Activated B cell treated with CpG ODN at 0.5 μM for 24 hours (primary cell): ENCODE measurements around the gene SEMA3A. TPM values are rescaled to one million over a fixed set of nuclear protein-coding genes. Genes with fewer than 3 reads are reported as not detected.

ENCODE experiments used
- ATAC-seq: fragments of 200-7000 bp; cut with Tn5 transposase; one replicate; pipeline ENCODE4 v1.10.0; 2021; ENCODE audit warnings: low read depth, mild to moderate bottlenecking, moderate library complexity
- CTCF ChIA-PET: fragments of 350-600 bp; sonication (Branson Sonifier 250); formaldehyde crosslinking; loops from one replicate; lab custom pipeline; 2021; ENCODE audit warnings: antibody characterized with exemption; lab: Charles Lee
- POLR2A ChIA-PET: fragments of 350-600 bp; sonication (Branson Sonifier 250); formaldehyde crosslinking; loops from one replicate; lab custom pipeline; 2021; ENCODE audit warnings: antibody characterized with exemption; lab: Charles Lee
- DNase-seq: peaks from one replicate; pipeline ENCODE4 v3.0.0; 2022
- H3K27ac Mint-ChIP-seq: one replicate; pipeline ENCODE4 v1.8.0; 2020; ENCODE audit warnings: mixed read lengths
- H3K27me3 Mint-ChIP-seq: one replicate; pipeline ENCODE4 v1.8.0; 2021; ENCODE audit warnings: mixed read lengths
- H3K36me3 Mint-ChIP-seq: one replicate; pipeline ENCODE4 v1.8.0; 2021; ENCODE audit warnings: low read depth, mixed read lengths
- H3K4me1 Mint-ChIP-seq: one replicate; pipeline ENCODE4 v1.8.0; 2021; ENCODE audit warnings: mixed read lengths
- H3K4me3 Mint-ChIP-seq: one replicate; pipeline ENCODE4 v1.8.0; 2020; ENCODE audit warnings: mild to moderate bottlenecking, mixed read lengths
- H3K9me3 Mint-ChIP-seq: one replicate; pipeline ENCODE4 v1.8.0; 2020; ENCODE audit warnings: mixed read lengths
- CTCF ChIP-seq: fragments of 200-600 bp; IDR thresholded peaks from one replicate; pipeline ENCODE4 v1.8.0; 2022; ENCODE audit warnings: antibody characterized with exemption, mild to moderate bottlenecking
- intact Hi-C: fragments of 100-400 bp; cut with micrococcal nuclease; formaldehyde crosslinking; loops from one replicate; pipeline ENCODE4 v1.15.1; 2024
- total RNA-seq: library from RNA; stranded (reverse); gene quantifications from 2 replicates; pipeline ENCODE4 v1.2.3, GENCODE V29; 2022

SEMA3A gene
- total RNA-seq, 1 donor from 2014 or later: not detected

GRCh38 chr7:83947260-83947659, 247.3 kb downstream of the SEMA3A start:
- Mint-ChIP-seq H3K36me3 (no peaks in the 10 kb centered on the region), H3K27ac (no peak overlapping the region), H3K27me3 (no peaks in the 10 kb centered on the region), H3K9me3 (no peaks in the 10 kb centered on the region), H3K4me1 (no peaks in the 10 kb centered on the region), H3K4me3 (no peak overlapping the region)
- no peak for ATAC-seq
- ChIA-PET POLR2A (no interaction called here), CTCF (interaction anchor here (1.2 kb wide), 1 partner anchor 16 kb away, joined by 3 read pairs; no protein-coding TSS in a partner anchor)
- intact Hi-C loops: no loop called here
- no peak for DNase-seq
- no peak for TF ChIP-seq CTCF

- POLR2A ChIA-PET: no interaction called here
- DNase-seq: no peak
- CTCF ChIA-PET: no interaction called here
- Mint-ChIP-seq H3K27ac (no peak overlapping the region), H3K4me3 (no peak overlapping the region), H3K36me3 (no peaks in the 10 kb centered on the region), H3K4me1 (no peaks in the 10 kb centered on the region), H3K27me3 (no peaks in the 10 kb centered on the region), H3K9me3 (no peaks in the 10 kb centered on the region)
- intact Hi-C loops: no loop called here
- no peak for ATAC-seq
- no peak for TF ChIP-seq CTCF
These were observed 247.8 kb downstream of the SEMA3A start for GRCh38 chr7:83946801-83947200.

- no peaks in the 10 kb centered on the region for H3K4me1 Mint-ChIP-seq
- no peak overlapping the region for H3K4me3 Mint-ChIP-seq
- ChIA-PET CTCF (no interaction called here), POLR2A (no interaction called here)
- no peak for DNase-seq
- H3K27ac Mint-ChIP-seq: no peak overlapping the region
- no peaks in the 10 kb centered on the region for H3K27me3 Mint-ChIP-seq
- H3K9me3 Mint-ChIP-seq: no peaks in the 10 kb centered on the region
- no peak for TF ChIP-seq CTCF
- intact Hi-C loops: no loop called here
- ATAC-seq: no peak
- H3K36me3 Mint-ChIP-seq: no peaks in the 10 kb centered on the region
These were observed 253.3 kb downstream of the SEMA3A start for GRCh38 chr7:83941300-83941699.

GRCh38 chr7:83937930-83938329, 256.7 kb downstream of the SEMA3A start:
- ATAC-seq (no peak), DNase-seq (no peak)
- no peak overlapping the region for H3K27ac Mint-ChIP-seq
- no peaks in the 10 kb centered on the region for H3K4me1 Mint-ChIP-seq
- no peaks in the 10 kb centered on the region for H3K27me3 Mint-ChIP-seq
- no peak for TF ChIP-seq CTCF
- no peaks in the 10 kb centered on the region for H3K36me3 Mint-ChIP-seq
- POLR2A ChIA-PET: no interaction called here
- H3K9me3 Mint-ChIP-seq: no peaks in the 10 kb centered on the region
- intact Hi-C loops: loop anchor here (2.0 to 5.0 kb wide), 2 partner anchors 1617 to 1814 kb away; no protein-coding TSS in a partner anchor
- CTCF ChIA-PET: interaction anchor here (1.4 to 2.6 kb wide), 2 partner anchors 19 to 1912 kb away, joined by 3 to 5 read pairs; no protein-coding TSS in a partner anchor
- H3K4me3 Mint-ChIP-seq: no peak overlapping the region

GRCh38 chr7:83936056-83936708, 258.4 kb downstream of the SEMA3A start:
- POLR2A ChIA-PET: no interaction called here
- CTCF ChIA-PET: interaction anchor here (0.9 to 2.6 kb wide), 3 partner anchors 20 to 1617 kb away, joined by 3 to 5 read pairs (median 5); no protein-coding TSS in a partner anchor
- no peaks in the 10 kb centered on the region for H3K36me3 Mint-ChIP-seq
- TF ChIP-seq CTCF: no peak
- no peaks in the 10 kb centered on the region for H3K9me3 Mint-ChIP-seq
- no peak overlapping the region for H3K27ac Mint-ChIP-seq
- no peak overlapping the region for H3K4me3 Mint-ChIP-seq
- intact Hi-C loops: loop anchor here (1.0 to 5.0 kb wide), 3 partner anchors 1083 to 1816 kb away; no protein-coding TSS in a partner anchor
- DNase-seq: no peak
- no peaks in the 10 kb centered on the region for H3K4me1 Mint-ChIP-seq
- no peaks in the 10 kb centered on the region for H3K27me3 Mint-ChIP-seq
- ATAC-seq: peak; percentile 42
